Stomach (tissue), 9 donors: ENCODE data around the gene CTAGE9. TPM values are rescaled to one million over a fixed set of nuclear protein-coding genes. Genes with fewer than 3 reads are reported as not detected.

Experiments used
- DNase-seq, 2 donors: peaks; one replicate each; pipeline versions ENCODE4 v3.0.0 to v3.0.0-alpha.2; 2013 to 2019
- H3K27ac ChIP-seq, 5 donors: fragments of 200-600 bp in 4 of 5; sonication (generic) in 4 of 5; one replicate each; pipeline ENCODE4 v1.5.1; 2013 to 2019; ENCODE audit warnings: mild to moderate bottlenecking in 1 of 5, moderate library complexity in 1 of 5
- H3K27me3 ChIP-seq, 3 donors: fragments of 200-600 bp; sonication (generic); one replicate each; pipeline ENCODE4 v1.5.1; 2017 to 2019; ENCODE audit warnings: mixed run types in 1 of 3
- H3K36me3 ChIP-seq, 4 donors: fragments of 200-600 bp; sonication (generic); 1 replicate in 3 of 4; 2 replicates in 1 of 4; pipeline ENCODE4 v1.5.1; 2016 to 2019
- H3K4me1 ChIP-seq, 4 donors: fragments of 200-600 bp; sonication (generic); one replicate each; pipeline ENCODE4 v1.5.1; 2016 to 2019
- H3K4me3 ChIP-seq, 4 donors: fragments of 200-600 bp; sonication (generic) in 3 of 4; one replicate each; pipeline ENCODE4 v1.5.1; 2016 to 2019; ENCODE audit warnings: mild to moderate bottlenecking in 1 of 4
- H3K9me3 ChIP-seq, 4 donors: fragments of 200-600 bp; sonication (generic); one replicate each; pipeline ENCODE4 v1.5.1; 2016 to 2019
- CTCF ChIP-seq, 7 experiments: fragments of 450-650 bp in 4 of 7; fragments of 200-600 bp in 3 of 7; sonication (generic) in 3 of 7; IDR thresholded peaks; one replicate each; pipeline ENCODE4 v1.5.1; 2016 to 2019; ENCODE audit warnings: antibody characterized with exemption in 7 of 7, control low read depth in 2 of 7, mild to moderate bottlenecking in 1 of 7
- EP300 ChIP-seq: sonication (generic); formaldehyde crosslinking; IDR thresholded peaks from one replicate; pipeline ENCODE4 v1.6.1; 2017; ENCODE audit warnings: antibody characterized with exemption
- POLR2A ChIP-seq, 4 donors: fragments of 450-650 bp; IDR thresholded peaks; one replicate each; pipeline ENCODE4 v1.6.1; 2016; ENCODE audit warnings: antibody characterized with exemption in 4 of 4, control low read depth in 2 of 4, mild to moderate bottlenecking in 1 of 4, moderate library complexity in 1 of 4
- POLR2AphosphoS5 ChIP-seq, 3 donors: sonication (generic); formaldehyde crosslinking; IDR thresholded peaks; one replicate each; pipeline ENCODE4 v1.6.1; 2016; ENCODE audit warnings: antibody characterized with exemption in 3 of 3
- WGBS, 5 donors: extraction: QIAGEN DNeasy Blood & Tissue Kit in 3 of 5; methylation state at CpG; one replicate each; pipeline versions ENCODE4 v1.1.5 to v1.1.7; 2013 to 2018; 5-methylcytosine and 5-hydroxymethylcytosine counted together
- intact Hi-C: fragments of 100-400 bp; cut with DNase I; formaldehyde crosslinking; loops from one replicate; pipeline ENCODE4 v1.15.1; 2023; ENCODE audit warnings: low total_unique reads
- polyA plus RNA-seq, 3 donors: library from polyadenylated mRNA; stranded (reverse); fragments of 200-250 nt; gene quantifications; one replicate each; pipeline ENCODE4 v1.2.3, GENCODE V29; 2013
- total RNA-seq, 5 donors: library from RNA; depleted of rRNA; stranded (reverse); fragments of >200 nt; gene quantifications; one replicate each; pipeline versions ENCODE4 v1.1.0 to v1.2.3, GENCODE V29; 2014 to 2016
- donor health status: healthy with polysubstance abuse.
- donor health status: Bipolar disorder and iron deficiency.
- donor health status: healthy.

Gene CTAGE9
- total and polyA plus RNA-seq, 8 donors, result 6.2 TPM; not detected in 7

DNA sequence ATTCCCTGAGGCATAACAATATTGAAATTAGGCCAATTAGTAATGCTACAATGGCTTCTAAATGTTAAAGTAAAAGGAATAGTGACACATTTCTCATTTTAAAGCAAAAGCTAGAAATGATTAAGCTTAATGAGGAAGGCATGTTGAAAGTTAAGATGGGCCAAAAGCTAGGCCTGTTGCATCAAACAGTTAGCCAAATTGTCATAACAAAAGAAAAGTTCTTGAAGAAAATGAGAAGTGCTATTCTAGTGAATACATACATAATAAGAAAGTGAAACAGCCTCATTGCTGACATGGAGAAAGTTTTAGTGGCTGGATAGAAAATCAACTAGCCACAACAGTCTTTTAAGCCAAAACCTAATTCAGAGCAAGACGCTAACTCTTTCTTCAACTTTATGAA lies 22.5 kb downstream of the CTAGE9 start:
- intact Hi-C loops, result no loop called here
- Histone ChIP-seq H3K9me3 (no peaks in the 10 kb centered on the region), H3K4me1 (no peaks in the 10 kb centered on the region), H3K27me3 (no peaks in the 10 kb centered on the region), H3K27ac (no peak overlapping the region), H3K4me3 (no peak overlapping the region), H3K36me3 (no peaks in the 10 kb centered on the region)
- 79 to 100% (median 91%) methylated on average over 1 of the region's 1 CpG for WGBS, 5 donors
- TF ChIP-seq EP300, result no peak
- no peak for TF ChIP-seq POLR2A (IDR thresholded peaks at IDR 0.05)
- no peak for TF ChIP-seq POLR2AphosphoS5 (IDR thresholded peaks at IDR 0.05)
- no peak for TF ChIP-seq CTCF (IDR thresholded peaks at IDR 0.05)
- no peak for DNase-seq

DNA sequence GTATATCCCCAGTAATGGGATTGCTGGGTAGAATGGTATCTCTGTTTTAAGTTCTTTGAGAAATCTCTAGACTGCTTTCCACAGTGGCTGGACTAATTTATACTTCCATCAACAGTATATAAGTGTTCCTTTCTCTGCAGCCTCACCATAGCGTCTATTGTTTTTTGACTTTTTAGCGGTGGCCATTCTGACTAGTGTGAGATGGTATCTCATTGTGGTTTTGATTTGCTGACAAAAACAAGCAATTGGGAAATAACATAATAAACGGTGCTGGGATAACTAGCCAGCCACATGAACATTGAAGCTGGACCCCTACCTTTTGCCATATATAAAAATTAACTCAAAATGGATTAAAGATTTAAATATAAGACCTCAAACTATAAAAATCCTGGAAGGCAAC lies 23.8 kb downstream of the CTAGE9 start:
- H3K9me3 ChIP-seq, result no peaks in the 10 kb centered on the region
- WGBS, 5 donors, result 68 to 83% (median 81%) methylated on average over 3 of the region's 3 CpGs
- intact Hi-C loops, result no loop called here
- no peak overlapping the region for H3K4me3 ChIP-seq
- DNase-seq, result no peak
- H3K36me3 ChIP-seq, result no peaks in the 10 kb centered on the region
- no peak overlapping the region for H3K27ac ChIP-seq
- TF ChIP-seq POLR2A (IDR thresholded peaks at IDR 0.05), result no peak
- no peak for TF ChIP-seq POLR2AphosphoS5 (IDR thresholded peaks at IDR 0.05)
- TF ChIP-seq EP300, result no peak
- TF ChIP-seq CTCF (IDR thresholded peaks at IDR 0.05), result no peak
- H3K27me3 ChIP-seq, result no peaks in the 10 kb centered on the region
- H3K4me1 ChIP-seq, result no peaks in the 10 kb centered on the region

- DNase-seq, result no peak
- H3K27ac ChIP-seq, result no peak overlapping the region
- H3K36me3 ChIP-seq, result no peaks in the 10 kb centered on the region
- no peaks in the 10 kb centered on the region for H3K4me1 ChIP-seq
- H3K9me3 ChIP-seq, result no peaks in the 10 kb centered on the region
- no peak overlapping the region for H3K4me3 ChIP-seq
- WGBS, 5 donors, result 78 to 89% (median 85%) methylated on average over 4 of the region's 4 CpGs
- no peaks in the 10 kb centered on the region for H3K27me3 ChIP-seq
- TF ChIP-seq CTCF (IDR thresholded peaks at IDR 0.05) (no peak), POLR2A (IDR thresholded peaks at IDR 0.05) (no peak), EP300 (no peak), POLR2AphosphoS5 (IDR thresholded peaks at IDR 0.05) (no peak)
- intact Hi-C loops, result no loop called here
Measured at GRCh38 chr6:131685266-131685780, 25.5 kb downstream of the CTAGE9 start.

DNA sequence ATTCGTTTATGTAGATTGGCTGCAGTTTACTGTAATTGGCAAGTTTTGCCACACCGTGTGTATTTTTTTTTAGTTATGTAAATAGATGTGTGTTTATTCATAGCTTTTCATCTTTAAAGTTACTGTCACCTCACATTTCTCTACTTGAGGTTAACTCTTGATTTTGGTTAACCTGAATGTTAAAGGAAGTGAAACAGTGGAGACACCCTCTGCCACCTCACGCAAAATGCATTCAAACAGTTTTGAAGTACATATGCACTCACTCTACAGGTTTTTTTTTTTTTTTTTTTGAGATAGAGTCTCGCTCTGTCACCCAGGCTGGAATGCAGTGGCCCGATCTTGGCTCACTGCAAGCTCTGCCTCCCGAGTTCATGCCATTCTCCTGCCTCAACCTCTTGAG lies 27.3 kb downstream of the CTAGE9 start:
- WGBS, 5 donors, result 38 to 59% (median 55%) methylated on average over 6 of the region's 6 CpGs

More for the DNA sequence above, 27.3 kb downstream of the CTAGE9 start:
- H3K27ac ChIP-seq, result no peak overlapping the region
- DNase-seq, result no peak
- TF ChIP-seq POLR2A (IDR thresholded peaks at IDR 0.05), result no peak
- TF ChIP-seq CTCF (IDR thresholded peaks at IDR 0.05), result no peak
- no peak for TF ChIP-seq POLR2AphosphoS5 (IDR thresholded peaks at IDR 0.05)
- no peak for TF ChIP-seq EP300
- no peak overlapping the region for H3K4me3 ChIP-seq
- H3K27me3 ChIP-seq, result no peaks in the 10 kb centered on the region
- intact Hi-C loops, result no loop called here
- H3K9me3 ChIP-seq, result no peaks in the 10 kb centered on the region
- no peaks in the 10 kb centered on the region for H3K36me3 ChIP-seq
- H3K4me1 ChIP-seq, result no peaks in the 10 kb centered on the region
